IMR-90 (cell line): ENCODE measurements around the gene KLK14. TPM values are rescaled to one million over a fixed set of nuclear protein-coding genes. Genes with fewer than 3 reads are reported as not detected.

Experiments
- ATAC-seq: fragments of 200-7000 bp; cut with Tn5 transposase; 2 replicates; pipeline ENCODE4 v1.9.1; 2020; ENCODE audit warnings: low read depth, mild to moderate bottlenecking, moderate library complexity
- BruUV-seq: library from RNA; stranded (reverse); fragments of 400-500 nt; replicated peaks from 2 replicates; lab custom pipeline; 2021; lab: Mats Ljungman, UMichigan
- CTCF ChIA-PET: fragments of 300-600 bp; formaldehyde crosslinking; extraction: SDS; loops from one replicate; lab custom pipeline; 2021; ENCODE audit warnings: antibody characterized with exemption; lab: Yijun Ruan, JAX
- POLR2A ChIA-PET: fragments of 300-600 bp; sonication (Branson Sonifier 250); formaldehyde crosslinking; loops from one replicate; lab custom pipeline; 2022; ENCODE audit warnings: antibody characterized with exemption; ENCODE audit not compliant: unreplicated experiment; lab: Charles Lee
- DNase-seq: peaks from one replicate; pipeline ENCODE4 v3.0.0; 2013
- H2AFZ ChIP-seq: replicated peaks from 2 replicates; pipeline ENCODE3; 2013; ENCODE audit warnings: low read length, mild to moderate bottlenecking; ENCODE audit not compliant: poor library complexity
- H2AK5ac ChIP-seq: 2 replicates; pipeline ENCODE4 v1.6.1; 2013; ENCODE audit warnings: low read depth, low read length, inconsistent platforms
- H2AK9ac ChIP-seq: replicated peaks from 2 replicates; pipeline ENCODE3; 2013; ENCODE audit warnings: mild to moderate bottlenecking, low read depth, low read length, moderate library complexity; ENCODE audit not compliant: poor library complexity
- H2BK120ac ChIP-seq: 2 replicates; pipeline ENCODE4 v1.6.1; 2013; ENCODE audit warnings: low read depth, low read length, inconsistent platforms
- H2BK15ac ChIP-seq: 3 replicates; pipeline ENCODE4 v1.6.1; 2013; ENCODE audit warnings: low read depth, low read length, inconsistent platforms
- H2BK20ac ChIP-seq: 2 replicates; pipeline ENCODE4 v1.6.1; 2013; ENCODE audit warnings: low read depth, mild to moderate bottlenecking, inconsistent platforms, low read length, moderate library complexity
- H2BK5ac ChIP-seq: 2 replicates; pipeline ENCODE4 v1.6.1; 2013; ENCODE audit warnings: mild to moderate bottlenecking, low read depth, low read length, inconsistent platforms; ENCODE audit not compliant: poor library complexity, severe bottlenecking
- H3K14ac ChIP-seq: replicated peaks from 2 replicates; pipeline ENCODE4 v1.6.1; 2013; ENCODE audit warnings: low read depth, low read length, inconsistent platforms
- H3K18ac ChIP-seq: 2 replicates; pipeline ENCODE4 v1.6.1; 2013; ENCODE audit warnings: low read depth, low read length, control low read depth
- H3K23ac ChIP-seq: 2 replicates; pipeline ENCODE4 v1.6.1; 2013; ENCODE audit warnings: low read depth, low read length, inconsistent platforms
- H3K27ac ChIP-seq: 2 replicates; pipeline ENCODE4 v1.5.1; 2013; ENCODE audit warnings: mild to moderate bottlenecking, control low read depth, low read length; ENCODE audit not compliant: insufficient read depth
- H3K27me3 ChIP-seq: 2 replicates; pipeline ENCODE4 v1.6.1; 2013; ENCODE audit warnings: low read length; ENCODE audit not compliant: control insufficient read depth, insufficient read depth
- H3K36me3 ChIP-seq: 2 replicates; pipeline ENCODE4 v1.6.1; 2013; ENCODE audit warnings: low read length, mixed read lengths; ENCODE audit not compliant: control insufficient read depth, insufficient read depth
- H3K4ac ChIP-seq: 2 replicates; pipeline ENCODE4 v1.6.1; 2013; ENCODE audit warnings: low read depth, low read length, inconsistent platforms
- H3K4me1 ChIP-seq: 2 replicates; pipeline ENCODE4 v1.6.1; 2013; ENCODE audit warnings: low read length, mixed read lengths; ENCODE audit not compliant: control insufficient read depth, insufficient read depth
- H3K4me2 ChIP-seq: 2 replicates; pipeline ENCODE4 v1.6.1; 2013; ENCODE audit warnings: low read depth, mild to moderate bottlenecking, control low read depth, low read length, moderate library complexity
- H3K4me3 ChIP-seq: 2 replicates; pipeline ENCODE4 v1.5.1; 2013; ENCODE audit warnings: low read depth, mild to moderate bottlenecking, control low read depth, low read length, moderate library complexity; ENCODE audit not compliant: insufficient read depth
- H3K56ac ChIP-seq: 2 replicates; pipeline ENCODE4 v1.6.1; 2013; ENCODE audit warnings: low read length, inconsistent platforms; ENCODE audit not compliant: insufficient read depth; ENCODE audit errors: extremely low read depth
- H3K79me1 ChIP-seq, 2 experiments: 2 replicates each; pipeline ENCODE4 v1.6.1; 2013; ENCODE audit warnings: low read length in 2 of 2, inconsistent platforms in 1 of 2, low read depth in 1 of 2
- H3K9ac ChIP-seq: 2 replicates; pipeline ENCODE4 v1.6.1; 2013; ENCODE audit warnings: low read depth, low read length, control low read depth
- H3K9me1 ChIP-seq: 2 replicates; pipeline ENCODE4 v1.6.1; 2013; ENCODE audit warnings: low read length, inconsistent platforms; ENCODE audit not compliant: insufficient read depth
- H3K9me3 ChIP-seq: 2 replicates; pipeline ENCODE4 v1.6.1; 2013; ENCODE audit warnings: low read length; ENCODE audit not compliant: control insufficient read depth, insufficient read depth
- H4K20me1 ChIP-seq: 2 replicates; pipeline ENCODE4 v1.6.1; 2013; ENCODE audit warnings: low read length, inconsistent platforms; ENCODE audit not compliant: insufficient read depth
- H4K5ac ChIP-seq: 2 replicates; pipeline ENCODE4 v1.6.1; 2013; ENCODE audit warnings: mild to moderate bottlenecking, low read depth, low read length, control low read depth
- H4K8ac ChIP-seq, 2 experiments: 2 replicates each; pipeline ENCODE4 v1.6.1; 2013; ENCODE audit warnings: low read depth in 2 of 2, low read length in 2 of 2, control low read depth in 1 of 2, inconsistent platforms in 1 of 2
- H4K91ac ChIP-seq: 2 replicates; pipeline ENCODE4 v1.6.1; 2013; ENCODE audit warnings: low read depth, low read length, inconsistent platforms; ENCODE audit not compliant: insufficient read depth
- CEBPB ChIP-seq: IDR thresholded peaks from 2 replicates; pipeline ENCODE4 v1.6.1; 2012; ENCODE audit warnings: low read depth, low read length, improper control_type of control experiment
- WGBS, 2 experiments: methylation state at CpG; one replicate each; pipeline versions ENCODE4 v1.1.5 to v1.1.7; 2013; ENCODE audit warnings: missing lambda C conversion rate in 2 of 2; ENCODE audit not compliant: insufficient read length in 1 of 2; ENCODE audit errors: extremely low coverage in 2 of 2; 5-methylcytosine and 5-hydroxymethylcytosine counted together
- dilution Hi-C: fragments of 300-500 bp; cut with HindIII; formaldehyde crosslinking; loops from one replicate; pipeline ENCODE4 v1.14.3; 2018; ENCODE audit warnings: low sequenced_read_pairs; ENCODE audit not compliant: unreplicated experiment
- in situ Hi-C: fragments of 300-500 bp; cut with MboI; formaldehyde crosslinking; loops from 3 replicates; pipeline ENCODE4 v1.14.3; 2019; ENCODE audit warnings: low sequenced_read_pairs, inconsistent platforms, mixed read lengths
- intact Hi-C: fragments of 100-400 bp; cut with micrococcal nuclease; formaldehyde crosslinking; loops from 2 replicates; pipeline ENCODE4 v1.10.0; 2022
- polyA plus RNA-seq, 3 experiments: library from polyadenylated mRNA; depleted of rRNA; stranded (reverse); fragments of >200 nt; gene quantifications; 2 replicates each; pipeline ENCODE4 v1.2.3, GENCODE V29; 2012; ENCODE audit warnings: low replicate concordance in 1 of 3
- total RNA-seq: library from RNA; depleted of rRNA; stranded (reverse); fragments of >200 nt; gene quantifications from 2 replicates; pipeline ENCODE4 v1.2.3, GENCODE V29; 2012
- TF ChIP-seq, protein P1 (sequence below): fragments of 150-350 bp; IDR thresholded peaks from 2 replicates; pipeline ENCODE4 v1.6.1; 2016; ENCODE audit warnings: low read depth, mild to moderate bottlenecking, low read length, moderate library complexity, borderline replicate concordance

The KLK14 gene
- total and polyA plus RNA-seq, 2 of the 4 experiments (the other 2 are of a cell fraction): not detected

DNA sequence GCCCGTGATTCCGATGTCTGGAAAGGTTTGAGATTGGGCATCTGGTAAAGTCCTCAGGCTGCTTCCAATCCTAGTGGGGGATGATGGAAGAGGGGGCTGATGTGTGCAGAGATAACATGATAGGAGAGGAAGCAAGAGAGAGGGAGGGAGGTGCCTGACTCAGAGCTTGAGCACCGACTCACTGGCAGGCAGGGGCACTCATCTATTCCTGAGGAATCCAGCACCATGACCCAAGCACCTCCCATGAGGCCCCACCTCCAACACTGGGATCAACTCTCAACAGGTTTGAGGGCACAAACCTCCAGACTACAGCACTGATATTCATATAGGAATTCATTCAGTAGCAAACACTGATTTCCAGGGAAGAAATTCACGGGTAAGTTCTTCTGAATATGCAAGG is 36.4 kb upstream of the KLK14 start:
- CTCF ChIA-PET: interaction anchor here (0.6 kb wide), 1 partner anchor 58 kb away, joined by 3 read pairs; no protein-coding TSS in a partner anchor
- POLR2A ChIA-PET: no interaction called here
- in situ Hi-C loops: no loop called here

More for the DNA sequence above, 36.4 kb upstream of the KLK14 start:
- ATAC-seq (no peak), DNase-seq (no peak)
- H3K14ac ChIP-seq: no peak overlapping the region
- no peak overlapping the region for H3K4ac ChIP-seq
- H2AK5ac ChIP-seq: no peak overlapping the region
- no peak overlapping the region for H4K8ac ChIP-seq
- H4K20me1 ChIP-seq: no peaks in the 10 kb centered on the region
- H2BK120ac ChIP-seq: no peak overlapping the region
- H3K27me3 ChIP-seq: peaks cover under 1% of the 10 kb centered on the region; the same call in 1 of the 2 replicates
- no peak overlapping the region for H3K4me2 ChIP-seq
- no peak for TF ChIP-seq CEBPB
- TF ChIP-seq, protein P1, sequence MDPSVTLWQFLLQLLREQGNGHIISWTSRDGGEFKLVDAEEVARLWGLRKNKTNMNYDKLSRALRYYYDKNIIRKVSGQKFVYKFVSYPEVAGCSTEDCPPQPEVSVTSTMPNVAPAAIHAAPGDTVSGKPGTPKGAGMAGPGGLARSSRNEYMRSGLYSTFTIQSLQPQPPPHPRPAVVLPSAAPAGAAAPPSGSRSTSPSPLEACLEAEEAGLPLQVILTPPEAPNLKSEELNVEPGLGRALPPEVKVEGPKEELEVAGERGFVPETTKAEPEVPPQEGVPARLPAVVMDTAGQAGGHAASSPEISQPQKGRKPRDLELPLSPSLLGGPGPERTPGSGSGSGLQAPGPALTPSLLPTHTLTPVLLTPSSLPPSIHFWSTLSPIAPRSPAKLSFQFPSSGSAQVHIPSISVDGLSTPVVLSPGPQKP: no peak
- no peak overlapping the region for H2AFZ ChIP-seq
- H2BK15ac ChIP-seq: no peak overlapping the region
- WGBS, 2 experiments: 64% methylated on average over 2 of the region's 4 CpGs; no CpG with 5 or more reads in 1 of the 2 experiments
- H2BK20ac ChIP-seq: no peak overlapping the region
- H3K56ac ChIP-seq: no peak overlapping the region
- no peak overlapping the region for H3K18ac ChIP-seq
- intact Hi-C loops (no loop called here), dilution Hi-C loops (no loop called here)
- H3K27ac ChIP-seq: no peak overlapping the region
- no peak overlapping the region for H3K23ac ChIP-seq
- no TSS peak for BruUV-seq
- no peak overlapping the region for H3K9ac ChIP-seq
- H3K9me1 ChIP-seq: no peaks in the 10 kb centered on the region
- no peak overlapping the region for H3K4me3 ChIP-seq
- H4K91ac ChIP-seq: no peak overlapping the region
- H2AK9ac ChIP-seq: no peak overlapping the region
- no peak overlapping the region for H2BK5ac ChIP-seq
- no peaks in the 10 kb centered on the region for H3K79me1 ChIP-seq
- no peaks in the 10 kb centered on the region for H3K36me3 ChIP-seq
- no peaks in the 10 kb centered on the region for H3K9me3 ChIP-seq
- H3K4me1 ChIP-seq: no peaks in the 10 kb centered on the region
- no peak overlapping the region for H4K5ac ChIP-seq
